NT2/D1 (cell line): Measurements from ENCODE around the gene EPN3.

Experiments
- SUZ12 ChIP-seq: IDR thresholded peaks from 2 replicates; pipeline ENCODE4 v1.6.1; 2011; ENCODE audit not compliant: insufficient read length, insufficient read depth; ENCODE audit errors: extremely low read depth
- YY1 ChIP-seq: IDR thresholded peaks from 2 replicates; pipeline ENCODE4 v1.6.1; 2011; ENCODE audit not compliant: insufficient read length, insufficient read depth
- ZNF274 ChIP-seq: IDR thresholded peaks from 2 replicates; pipeline ENCODE4 v1.6.1; 2011; ENCODE audit warnings: mild to moderate bottlenecking, low read depth, low read length

- TF ChIP-seq YY1 (no peak), ZNF274 (no peak), SUZ12 (no peak)
Observed at GRCh38 chr17:50581316-50581715, 48.8 kb downstream of the EPN3 start.
